ENCODE measurements around the gene MTMR6. TPM values are rescaled to one million over a fixed set of nuclear protein-coding genes. Genes with fewer than 3 reads are reported as not detected.

Gene MTMR6
- polyA plus RNA-seq, 1 experiment: 10.5 TPM

DNA sequence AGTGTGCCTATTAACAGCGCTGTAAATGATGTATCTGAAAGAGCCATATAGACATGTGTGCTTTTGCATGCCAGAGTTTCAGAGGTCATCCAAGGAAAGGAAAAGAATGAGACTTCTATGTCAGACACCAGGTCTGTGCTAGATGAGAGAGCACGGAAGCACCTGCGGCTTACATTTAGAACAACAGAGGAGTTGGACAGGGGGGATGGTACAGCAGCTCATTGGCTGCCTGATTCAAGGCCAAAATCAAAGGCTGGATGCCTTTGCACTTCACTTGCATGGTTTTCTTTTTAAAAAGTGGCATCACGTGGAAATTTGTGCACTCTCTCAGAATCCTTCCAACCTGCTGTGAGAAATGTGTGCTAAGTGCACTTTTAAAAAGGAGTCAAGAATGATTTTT, 82.4 kb downstream of the MTMR6 start:
- ChIA-PET CTCF (no interaction called here), POLR2A (no interaction called here)

DNA sequence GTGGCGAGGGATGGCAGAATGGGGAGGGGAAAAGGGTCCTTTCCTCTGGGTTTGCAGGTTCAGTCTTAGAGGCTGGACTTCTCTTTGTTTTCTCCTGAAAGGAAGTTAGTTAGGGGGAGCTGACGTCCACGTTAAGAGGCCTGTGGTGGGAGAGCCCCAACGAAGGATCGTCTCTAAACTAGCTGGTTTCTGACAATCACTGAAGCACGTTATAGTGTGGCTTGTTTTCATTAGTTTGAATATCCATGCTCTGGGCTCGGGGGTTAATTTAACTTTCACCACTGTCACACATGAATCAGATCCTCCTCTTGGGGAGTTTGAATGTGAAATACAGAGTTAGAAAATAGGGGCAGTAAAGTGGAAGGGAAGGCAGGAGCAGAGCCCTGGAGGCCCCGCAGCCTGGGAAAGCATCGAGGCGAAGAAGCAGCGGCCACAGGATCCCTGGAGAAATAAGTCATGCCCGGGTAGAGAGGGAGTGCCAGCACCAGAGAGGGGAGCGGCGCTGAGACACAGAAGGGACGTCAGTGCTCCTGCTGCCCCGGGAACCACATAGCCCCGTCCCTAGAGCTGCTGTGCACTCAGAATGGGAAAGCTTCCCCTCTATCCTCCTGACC, 84.1 kb downstream of the MTMR6 start:
- TF ChIP-seq, protein P1, sequence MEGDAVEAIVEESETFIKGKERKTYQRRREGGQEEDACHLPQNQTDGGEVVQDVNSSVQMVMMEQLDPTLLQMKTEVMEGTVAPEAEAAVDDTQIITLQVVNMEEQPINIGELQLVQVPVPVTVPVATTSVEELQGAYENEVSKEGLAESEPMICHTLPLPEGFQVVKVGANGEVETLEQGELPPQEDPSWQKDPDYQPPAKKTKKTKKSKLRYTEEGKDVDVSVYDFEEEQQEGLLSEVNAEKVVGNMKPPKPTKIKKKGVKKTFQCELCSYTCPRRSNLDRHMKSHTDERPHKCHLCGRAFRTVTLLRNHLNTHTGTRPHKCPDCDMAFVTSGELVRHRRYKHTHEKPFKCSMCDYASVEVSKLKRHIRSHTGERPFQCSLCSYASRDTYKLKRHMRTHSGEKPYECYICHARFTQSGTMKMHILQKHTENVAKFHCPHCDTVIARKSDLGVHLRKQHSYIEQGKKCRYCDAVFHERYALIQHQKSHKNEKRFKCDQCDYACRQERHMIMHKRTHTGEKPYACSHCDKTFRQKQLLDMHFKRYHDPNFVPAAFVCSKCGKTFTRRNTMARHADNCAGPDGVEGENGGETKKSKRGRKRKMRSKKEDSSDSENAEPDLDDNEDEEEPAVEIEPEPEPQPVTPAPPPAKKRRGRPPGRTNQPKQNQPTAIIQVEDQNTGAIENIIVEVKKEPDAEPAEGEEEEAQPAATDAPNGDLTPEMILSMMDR (IDR thresholded peaks at IDR 0.05; ENCODE audit: insufficient read depth, low read depth, low read length): no peak
- ChIA-PET POLR2A (no interaction called here), CTCF (no interaction called here)
- DNase-seq (ENCODE audit: low read depth): no peak
- no peaks in the 10 kb centered on the region for H3K36me3 ChIP-seq (ENCODE audit: control insufficient read depth, insufficient read depth, low read length)
- H3K4me3 ChIP-seq (ENCODE audit: low read depth, low read length): no peak overlapping the region
- H3K27me3 ChIP-seq (ENCODE audit: control insufficient read depth, insufficient read depth, low read length): no peaks in the 10 kb centered on the region

More for the DNA sequence above, 82.4 kb downstream of the MTMR6 start:
- Histone ChIP-seq H3K36me3 (ENCODE audit: control insufficient read depth, insufficient read depth, low read length) (no peaks in the 10 kb centered on the region), H3K4me3 (ENCODE audit: low read depth, low read length) (no peak overlapping the region), H3K27me3 (ENCODE audit: control insufficient read depth, insufficient read depth, low read length) (no peaks in the 10 kb centered on the region; the same call in 1 of the 2 replicates)
- DNase-seq (ENCODE audit: low read depth): no peak
- TF ChIP-seq, protein P1 (IDR thresholded peaks at IDR 0.05; ENCODE audit: insufficient read depth, low read depth, low read length): no peak

DNA sequence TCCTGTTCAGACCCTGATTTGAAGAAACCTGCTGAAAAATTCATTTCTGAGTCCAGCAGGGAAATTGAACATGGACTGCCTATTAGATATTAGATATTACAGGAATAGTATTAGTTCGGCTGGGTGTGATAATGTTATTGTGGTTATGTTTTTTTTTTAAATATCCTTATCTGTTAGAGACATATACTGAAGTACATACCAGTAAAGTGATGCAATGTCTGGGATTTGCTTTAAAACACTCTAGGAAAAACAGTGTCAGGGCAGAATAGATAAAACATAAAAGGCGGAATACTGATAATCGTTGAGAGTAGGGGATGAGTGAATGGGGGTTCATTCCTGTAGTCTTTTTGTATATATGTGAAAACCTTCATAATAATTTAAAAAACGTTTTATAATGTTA, 86.5 kb downstream of the MTMR6 start:
- TF ChIP-seq, protein P1 (IDR thresholded peaks at IDR 0.05; ENCODE audit: insufficient read depth, low read depth, low read length): no peak
- Histone ChIP-seq H3K4me3 (ENCODE audit: low read depth, low read length) (no peak overlapping the region), H3K27me3 (ENCODE audit: control insufficient read depth, insufficient read depth, low read length) (no peaks in the 10 kb centered on the region), H3K36me3 (ENCODE audit: control insufficient read depth, insufficient read depth, low read length) (no peaks in the 10 kb centered on the region)
- ChIA-PET CTCF (no interaction called here), POLR2A (no interaction called here)
- no peak for DNase-seq (ENCODE audit: low read depth)

DNA sequence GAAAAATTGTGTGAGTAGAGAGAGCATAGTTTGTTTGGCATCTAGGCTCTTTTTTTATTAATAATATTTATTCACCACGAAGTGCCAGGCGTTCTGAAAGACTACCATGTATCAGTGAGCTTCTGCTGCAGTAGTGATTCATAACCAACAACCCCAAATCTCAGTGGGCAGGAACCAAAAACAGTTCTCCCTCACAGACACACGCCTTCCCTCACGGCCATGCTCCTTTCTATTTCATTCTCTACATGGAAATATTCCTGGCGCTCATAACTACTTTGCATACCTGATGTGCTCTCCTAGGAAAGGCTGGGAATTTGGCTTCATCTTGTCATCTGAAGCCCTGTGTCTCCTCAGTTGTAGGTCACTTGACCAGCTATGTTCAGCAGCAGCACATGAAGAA, 88.6 kb downstream of the MTMR6 start:
- DNase-seq (ENCODE audit: low read depth): no peak
- no peak overlapping the region for H3K4me3 ChIP-seq (ENCODE audit: low read depth, low read length)
- TF ChIP-seq, protein P1 (IDR thresholded peaks at IDR 0.05; ENCODE audit: insufficient read depth, low read depth, low read length): no peak
- H3K27me3 ChIP-seq (ENCODE audit: control insufficient read depth, insufficient read depth, low read length): no peaks in the 10 kb centered on the region; the same call in 1 of the 2 replicates
- no peaks in the 10 kb centered on the region for H3K36me3 ChIP-seq (ENCODE audit: control insufficient read depth, insufficient read depth, low read length)
- POLR2A ChIA-PET: no interaction called here
- CTCF ChIA-PET: no interaction called here

DNA sequence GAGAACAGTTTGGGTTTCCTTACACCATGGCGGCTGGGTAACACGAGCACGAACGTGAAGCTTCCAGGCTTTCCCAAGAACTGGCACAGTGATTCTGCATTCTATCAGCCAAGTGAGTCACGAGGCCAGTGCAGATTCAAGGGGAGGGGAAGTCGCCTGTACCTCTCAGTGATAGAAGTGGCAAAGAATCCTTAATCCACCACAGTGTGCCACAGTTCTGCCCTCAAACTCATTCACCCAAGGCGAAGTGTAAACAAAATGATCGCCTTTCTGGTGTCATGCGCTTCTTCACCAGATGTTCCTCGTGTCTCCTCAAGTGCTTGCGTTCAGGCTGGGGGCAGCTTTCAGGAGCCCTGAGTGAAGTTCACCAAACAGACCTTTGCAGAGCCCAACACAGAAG, 90.3 kb downstream of the MTMR6 start:
- ChIA-PET CTCF (no interaction called here), POLR2A (no interaction called here)
- H3K4me3 ChIP-seq (ENCODE audit: low read depth, low read length): no peak overlapping the region
- no peak for DNase-seq (ENCODE audit: low read depth)
- no peaks in the 10 kb centered on the region for H3K36me3 ChIP-seq (ENCODE audit: control insufficient read depth, insufficient read depth, low read length)
- H3K27me3 ChIP-seq (ENCODE audit: control insufficient read depth, insufficient read depth, low read length): peaks cover 3% of the 10 kb centered on the region
- TF ChIP-seq, protein P1 (IDR thresholded peaks at IDR 0.05; ENCODE audit: insufficient read depth, low read depth, low read length): no peak

Other genes with a start within 250 kb of the MTMR6 start
- gene PABPC3, start 191.4 kb downstream of the MTMR6 start, polyA plus RNA-seq (2011; rRNA removed): 0.16 TPM in 1 of 2 replicates, not detected in the other
- not detected in 2 replicates for gene AMER2, start 115.2 kb downstream of the MTMR6 start, polyA plus RNA-seq (2011; rRNA removed)
- gene NUP58, start 14.1 kb upstream of the MTMR6 start, polyA plus RNA-seq (2011; rRNA removed): 20.4 and 38.9 TPM in 2 replicates
- 0.02 and 0.05 TPM in 2 replicates for gene ATP8A2, start 84.5 kb upstream of the MTMR6 start, polyA plus RNA-seq (2011; rRNA removed)